HCT116 (cell line): ENCODE data around the gene GRK1. TPM values are rescaled to one million over a fixed set of nuclear protein-coding genes. Genes with fewer than 3 reads are reported as not detected.

Experiments used
- ATAC-seq: fragments of 200-7000 bp; cut with Tn5 transposase; 2 replicates; pipeline ENCODE4 v1.9.1; 2020; ENCODE audit warnings: mild to moderate bottlenecking, moderate library complexity
- BruUV-seq: library from RNA; stranded (reverse); fragments of 400-500 nt; replicated peaks from 2 replicates; lab custom pipeline; 2021; lab: Mats Ljungman, UMichigan
- CTCF ChIA-PET: fragments of 300-600 bp; sonication (Branson Sonifier 250); formaldehyde crosslinking; loops from one replicate; lab custom pipeline; 2021; ENCODE audit warnings: antibody characterized with exemption; lab: Charles Lee
- POLR2A ChIA-PET: fragments of 300-600, 350-600 bp; sonication (Branson Sonifier 250); formaldehyde crosslinking; loops from one replicate; lab custom pipeline; 2021; ENCODE audit warnings: antibody characterized with exemption; lab: Charles Lee
- RAD21 ChIA-PET, 2 experiments: fragments of 300-600 bp; sonication (Branson Sonifier 250); formaldehyde crosslinking; loops; one replicate each; lab custom pipeline; 2023; ENCODE audit warnings: low total read pairs in 2 of 2; ENCODE audit not compliant: uncharacterized antibody in 2 of 2, unreplicated experiment in 2 of 2, low non-redundant PET in 1 of 2; lab: Charles Lee
- DNase-seq: peaks from one replicate; pipeline ENCODE4 v3.0.0-alpha.2; 2010; ENCODE audit warnings: low read depth, low spot score
- H2AFZ ChIP-seq: fragments of 200-600 bp; shearing (Covaris generic), sonication (generic); 2 replicates; pipeline ENCODE4 v1.6.1; 2017; ENCODE audit warnings: low read depth, mixed run types, mixed read lengths, antibody characterized with exemption, low read length; ENCODE audit not compliant: poor library complexity, severe bottlenecking
- H3K27ac ChIP-seq: 2 replicates; pipeline ENCODE4 v1.5.1; 2012; ENCODE audit warnings: low read depth, low read length
- H3K27me3 ChIP-seq: fragments of 200-600 bp; sonication (generic); 2 replicates; pipeline ENCODE4 v1.6.1; 2016; ENCODE audit warnings: mixed run types, low read length, mixed read lengths; ENCODE audit not compliant: insufficient read depth
- H3K36me3 ChIP-seq, 2 experiments: fragments of 200-500 bp in 1 of 2; fragments of 200-600 bp in 1 of 2; sonication (Bioruptor generic) in 1 of 2; sonication (generic) in 1 of 2; 2 replicates each; pipeline versions ENCODE4 v1.5.1 to v1.6.1; 2014 to 2016; ENCODE audit warnings: low read length in 2 of 2, inconsistent platforms in 1 of 2, mixed read lengths in 1 of 2, mixed run types in 1 of 2; ENCODE audit not compliant: insufficient read depth in 2 of 2, control insufficient read depth in 1 of 2
- H3K4me1 ChIP-seq, 2 experiments: fragments of 200-600 bp in 1 of 2; sonication (generic) in 1 of 2; 2 replicates each; pipeline versions ENCODE4 v1.5.1 to v1.6.1; 2012 to 2017; ENCODE audit warnings: low read length in 2 of 2, inconsistent platforms in 1 of 2, mild to moderate bottlenecking in 1 of 2, mixed read lengths in 1 of 2, mixed run types in 1 of 2, moderate library complexity in 1 of 2; ENCODE audit not compliant: insufficient read depth in 2 of 2, control insufficient read depth in 1 of 2
- H3K4me2 ChIP-seq: fragments of 200-600 bp; sonication (generic); 2 replicates; pipeline ENCODE4 v1.6.1; 2017; ENCODE audit warnings: mixed run types, low read length, mixed read lengths
- H3K4me3 ChIP-seq, 2 experiments: fragments of 200-600 bp in 1 of 2; sonication (generic) in 1 of 2; replicated peaks in 1 of 2; 2 replicates each; pipeline ENCODE4 v1.5.1; 2011 to 2016; ENCODE audit warnings: low read length in 2 of 2, control low read depth in 1 of 2, low read depth in 1 of 2, mild to moderate bottlenecking in 1 of 2, mixed read lengths in 1 of 2, mixed run types in 1 of 2
- H3K79me2 ChIP-seq: fragments of 200-600 bp; sonication (generic); 2 replicates; pipeline ENCODE4 v1.6.1; 2017; ENCODE audit warnings: mild to moderate bottlenecking, mixed run types, low read length, moderate library complexity, mixed read lengths; ENCODE audit not compliant: insufficient read depth
- H3K9ac ChIP-seq: fragments of 200-600 bp; sonication (generic); 2 replicates; pipeline ENCODE4 v1.6.1; 2016; ENCODE audit warnings: low read length, mixed read lengths
- H3K9me2 ChIP-seq: fragments of 200-600 bp; sonication (generic), shearing (Covaris generic); 2 replicates; pipeline ENCODE4 v1.6.1; 2017; ENCODE audit warnings: mixed run types, mild to moderate bottlenecking, moderate library complexity; ENCODE audit not compliant: insufficient read depth
- H3K9me3 ChIP-seq, 2 experiments: fragments of 200-500 bp in 1 of 2; fragments of 200-600 bp in 1 of 2; sonication (Bioruptor generic) in 1 of 2; sonication (generic) in 1 of 2; 2 replicates each; pipeline ENCODE4 v1.6.1; 2014 to 2017; ENCODE audit warnings: low read length in 2 of 2, mixed read lengths in 2 of 2, inconsistent platforms in 1 of 2, low read depth in 1 of 2, mild to moderate bottlenecking in 1 of 2, mixed run types in 1 of 2, moderate library complexity in 1 of 2; ENCODE audit not compliant: control insufficient read depth in 1 of 2, insufficient read depth in 1 of 2
- H4K20me1 ChIP-seq: fragments of 200-600 bp; sonication (generic), shearing (Covaris generic); 2 replicates; pipeline ENCODE4 v1.6.1; 2017; ENCODE audit warnings: mixed run types, mild to moderate bottlenecking, moderate library complexity; ENCODE audit not compliant: insufficient read depth
- CBX3 ChIP-seq: IDR thresholded peaks from 2 replicates; pipeline ENCODE4 v1.6.1; 2012; ENCODE audit warnings: low read depth
- EZH2phosphoT487 ChIP-seq: fragments of 200-600 bp; IDR thresholded peaks from 2 replicates; pipeline ENCODE4 v1.6.1; 2018; ENCODE audit warnings: antibody characterized with exemption, borderline replicate concordance
- SRF ChIP-seq: IDR thresholded peaks from 2 replicates; pipeline ENCODE4 v1.6.1; 2012; ENCODE audit warnings: low read depth
- TCF7L2 ChIP-seq: IDR thresholded peaks from 2 replicates; pipeline ENCODE4 v1.7.0; 2011; ENCODE audit warnings: borderline replicate concordance, inconsistent platforms; ENCODE audit not compliant: insufficient read depth, insufficient read length; ENCODE audit errors: extremely low read depth
- ZFX ChIP-seq: fragments of 450-650 bp; IDR thresholded peaks from 2 replicates; pipeline ENCODE4 v1.6.1; 2017
- ZNF274 ChIP-seq: fragments of 200-500 bp; sonication (Bioruptor generic); IDR thresholded peaks from 2 replicates; pipeline ENCODE4 v1.6.1; 2014; ENCODE audit warnings: mild to moderate bottlenecking, low read depth, low read length, inconsistent platforms
- intact Hi-C: fragments of 100-400 bp; cut with micrococcal nuclease; formaldehyde crosslinking; loops from 2 replicates; pipeline ENCODE4 v1.10.0; 2022
- total RNA-seq: library from RNA; stranded (reverse); gene quantifications from one replicate; pipeline ENCODE4 v1.2.1, GENCODE V29; 2021; ENCODE audit not compliant: unreplicated experiment
- TF ChIP-seq, protein P1 (sequence below), 3 experiments: fragments of 200-600 bp in 1 of 3; sonication (generic) in 1 of 3; IDR thresholded peaks in 2 of 3; conservative IDR thresholded peaks in 1 of 3; 2 replicates each; pipeline ENCODE4 v1.5.1; 2012 to 2017; ENCODE audit warnings: low read depth in 2 of 3, low read length in 2 of 3, antibody characterized with exemption in 1 of 3, borderline replicate concordance in 1 of 3, control low read depth in 1 of 3, mild to moderate bottlenecking in 1 of 3, mixed read lengths in 1 of 3, mixed run types in 1 of 3, moderate library complexity in 1 of 3; ENCODE audit not compliant: insufficient read depth in 1 of 3

Gene GRK1
- total RNA-seq, 1 experiment from 2014 or later, result not detected

DNA sequence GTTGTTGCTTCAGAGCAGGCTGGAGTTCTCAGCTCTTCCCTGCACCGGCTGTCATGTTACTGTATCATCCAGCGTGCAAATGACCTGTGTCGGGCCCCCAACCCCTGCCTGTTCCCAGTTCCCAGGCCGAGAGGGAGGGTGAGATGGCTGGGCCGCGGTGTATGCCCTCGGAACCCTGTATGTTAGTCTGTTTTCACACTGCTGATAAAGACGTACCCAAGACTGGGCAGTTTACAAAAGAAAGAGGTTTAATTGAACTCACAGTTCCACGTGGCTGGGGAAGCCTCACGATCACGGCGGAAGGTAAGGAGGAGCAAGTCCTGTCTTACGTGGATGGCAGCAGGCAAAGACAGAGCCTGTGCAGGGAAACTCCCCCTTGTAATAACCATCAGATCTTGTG is 102.9 kb downstream of the GRK1 start (continued):
- TF ChIP-seq ZNF274 (no peak), ZFX (no peak)

DNA sequence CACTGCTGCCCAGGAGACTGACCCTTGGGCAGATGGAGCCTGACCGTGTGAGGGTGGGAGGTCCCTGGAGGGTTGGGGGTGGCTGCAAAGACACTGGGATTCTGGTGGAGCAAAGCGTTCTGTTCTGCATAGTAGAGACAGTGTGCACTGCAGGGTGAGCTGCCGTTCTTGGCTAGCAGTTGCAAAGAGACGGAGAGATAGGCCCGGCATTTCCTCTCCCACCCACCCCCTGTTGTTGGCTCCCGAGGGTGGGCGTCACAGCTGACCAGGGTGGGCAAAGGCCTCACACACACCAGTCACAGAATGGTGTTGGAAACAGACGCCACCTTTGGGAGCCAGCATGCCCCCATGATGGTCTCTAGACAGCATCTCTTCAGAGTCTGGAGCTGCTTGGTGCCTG is 103.4 kb downstream of the GRK1 start:
- POLR2A ChIA-PET, result no interaction called here
- H3K27ac ChIP-seq, result no peak overlapping the region

More for the DNA sequence above, 103.4 kb downstream of the GRK1 start:
- ChIA-PET CTCF (no interaction called here), RAD21 (no interaction called here)
- intact Hi-C loops, result no loop called here
- no peaks in the 10 kb centered on the region for H3K27me3 ChIP-seq
- ATAC-seq, result no peak
- BruUV-seq, result no TSS peak
- H3K36me3 ChIP-seq, result no peaks in the 10 kb centered on the region
- no peaks in the 10 kb centered on the region for H3K79me2 ChIP-seq
- H4K20me1 ChIP-seq, result no peaks in the 10 kb centered on the region
- no peak overlapping the region for H3K4me2 ChIP-seq
- H3K9me3 ChIP-seq, result no peaks in the 10 kb centered on the region
- DNase-seq, result no peak
- peaks cover 0 to 8% of the 10 kb centered on the region in 2 experiments; a peak in 2 of 4 replicates for H3K4me1 ChIP-seq
- H3K4me3 ChIP-seq, result no peak overlapping the region
- no peak overlapping the region for H3K9ac ChIP-seq
- TF ChIP-seq EZH2phosphoT487 (no peak), SRF (no peak), CBX3 (no peak), TCF7L2 (no peak)
- TF ChIP-seq, protein P1, sequence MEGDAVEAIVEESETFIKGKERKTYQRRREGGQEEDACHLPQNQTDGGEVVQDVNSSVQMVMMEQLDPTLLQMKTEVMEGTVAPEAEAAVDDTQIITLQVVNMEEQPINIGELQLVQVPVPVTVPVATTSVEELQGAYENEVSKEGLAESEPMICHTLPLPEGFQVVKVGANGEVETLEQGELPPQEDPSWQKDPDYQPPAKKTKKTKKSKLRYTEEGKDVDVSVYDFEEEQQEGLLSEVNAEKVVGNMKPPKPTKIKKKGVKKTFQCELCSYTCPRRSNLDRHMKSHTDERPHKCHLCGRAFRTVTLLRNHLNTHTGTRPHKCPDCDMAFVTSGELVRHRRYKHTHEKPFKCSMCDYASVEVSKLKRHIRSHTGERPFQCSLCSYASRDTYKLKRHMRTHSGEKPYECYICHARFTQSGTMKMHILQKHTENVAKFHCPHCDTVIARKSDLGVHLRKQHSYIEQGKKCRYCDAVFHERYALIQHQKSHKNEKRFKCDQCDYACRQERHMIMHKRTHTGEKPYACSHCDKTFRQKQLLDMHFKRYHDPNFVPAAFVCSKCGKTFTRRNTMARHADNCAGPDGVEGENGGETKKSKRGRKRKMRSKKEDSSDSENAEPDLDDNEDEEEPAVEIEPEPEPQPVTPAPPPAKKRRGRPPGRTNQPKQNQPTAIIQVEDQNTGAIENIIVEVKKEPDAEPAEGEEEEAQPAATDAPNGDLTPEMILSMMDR (IDR thresholded peaks at IDR 0.05 in 2 of 3, conservative IDR thresholded peaks at IDR 0.05 in 1 of 3; ENCODE audit: borderline replicate concordance in 1 of 3, insufficient read depth in 1 of 3, low read depth in 2 of 3, low read length in 2 of 3), result no peak
- H2AFZ ChIP-seq, result no peak overlapping the region
- no peaks in the 10 kb centered on the region for H3K9me2 ChIP-seq
